Left kidney (tissue), 2 donors: ENCODE measurements around the gene UBQLN3. TPM values are rescaled to one million over a fixed set of nuclear protein-coding genes. Genes with fewer than 3 reads are reported as not detected.

Experiments used
- DNase-seq: peaks from one replicate; pipeline ENCODE4 v3.0.0-alpha.2; 2013
- polyA plus RNA-seq: library from polyadenylated mRNA; unstranded; fragments of 120-200 nt; gene quantifications from one replicate; pipeline ENCODE4 v1.2.1, GENCODE V29; 2013; ENCODE audit not compliant: insufficient read length

Gene UBQLN3
- polyA plus RNA-seq, 1 donor, result not detected

GRCh38 chr11:5505363-5506048, 4.3 kb downstream of the UBQLN3 start:
- DNase-seq, result no peak

DNA sequence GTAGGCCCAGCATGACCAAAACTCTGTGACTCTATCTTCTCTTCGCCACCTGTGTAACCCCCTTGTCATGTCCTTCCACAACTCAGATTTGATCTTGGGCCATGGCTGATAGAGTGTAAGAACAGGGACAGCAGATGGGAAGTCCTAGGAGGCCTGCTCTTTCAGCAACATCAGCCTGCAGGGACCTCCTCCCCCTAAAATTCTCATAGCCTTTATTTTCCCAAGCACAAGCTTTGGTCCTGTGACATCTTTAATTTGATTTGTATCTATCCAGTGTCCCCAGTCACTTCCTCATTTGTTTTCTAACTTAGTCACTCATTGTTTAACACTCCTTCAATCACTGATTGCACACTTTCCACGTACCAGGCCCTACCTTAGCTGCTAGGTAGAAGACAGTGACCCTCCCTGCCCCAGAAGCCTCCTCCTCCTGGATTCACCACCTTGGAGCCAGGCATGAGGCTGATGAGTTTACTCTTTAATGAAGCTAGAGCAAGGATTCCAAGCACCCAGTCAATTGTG, 5.3 kb downstream of the UBQLN3 start:
- DNase-seq, result peak; percentile 2

DNA sequence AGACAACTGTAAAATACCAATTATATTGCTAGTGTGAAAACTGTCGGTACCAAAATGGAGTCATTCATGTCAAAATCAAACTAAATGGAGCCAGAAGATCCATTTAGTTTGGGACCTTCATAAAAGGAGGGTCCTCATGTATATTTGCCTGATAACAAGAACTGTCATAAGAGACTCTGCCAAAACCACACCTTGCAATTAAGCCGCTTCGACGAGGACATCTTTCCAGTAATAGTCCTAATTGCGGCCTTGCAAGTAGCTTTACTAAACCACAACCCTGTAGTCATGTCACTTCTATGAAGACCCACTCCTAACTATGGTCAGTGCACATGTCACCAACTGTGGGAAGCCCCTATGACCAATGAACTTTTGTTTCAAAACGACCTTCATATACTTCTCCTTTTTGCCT, 9.4 kb downstream of the UBQLN3 start:
- DNase-seq, result no peak

- no peak for DNase-seq
Observed at GRCh38 chr11:5499671-5500070, 10.1 kb downstream of the UBQLN3 start.

DNA sequence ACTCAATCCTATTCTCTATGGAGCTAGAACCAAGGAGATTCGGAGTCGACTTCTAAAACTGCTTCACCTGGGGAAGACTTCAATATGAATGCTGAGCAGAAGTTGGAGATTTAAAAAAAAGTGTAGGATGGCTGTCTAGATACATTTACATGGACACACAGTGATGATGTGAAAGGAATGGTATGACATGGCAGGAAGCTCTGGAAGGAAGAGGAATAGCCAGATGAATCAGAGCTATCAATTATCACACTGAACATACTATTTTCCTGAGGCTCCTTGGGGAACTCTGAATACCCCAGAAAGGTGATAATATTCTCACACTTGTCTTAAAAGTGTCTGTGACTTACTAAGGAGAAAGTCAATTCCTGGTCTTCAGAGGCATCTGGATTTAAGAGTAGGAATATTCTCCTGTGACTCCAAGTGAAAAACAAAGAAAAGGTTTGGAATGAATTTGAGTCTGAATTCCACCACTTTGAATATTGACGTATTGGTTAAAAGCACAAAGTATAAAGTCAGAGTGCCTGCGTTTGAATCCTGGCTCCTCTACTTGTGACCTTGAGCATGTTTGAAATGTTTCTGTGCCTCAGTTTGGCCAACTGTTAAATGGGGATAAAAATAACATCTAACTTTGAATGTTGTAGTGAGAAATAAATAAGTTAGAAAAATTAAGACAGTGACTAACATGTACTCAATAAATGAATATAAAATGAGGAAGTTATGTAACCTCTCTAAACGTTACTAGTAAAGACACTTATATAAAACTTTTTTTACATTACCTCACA, 20.0 kb downstream of the UBQLN3 start:
- no peak for DNase-seq

- DNase-seq, result no peak
Observed at GRCh38 chr11:5488798-5489399, 20.9 kb downstream of the UBQLN3 start.

GRCh38 chr11:5488385-5488784, 21.4 kb downstream of the UBQLN3 start, which contains the start of gene OR52D1:
TSS of gene OR52D1 (plus strand) at chr11:5488685. CDS start at chr11:5488707, 22 bp downstream.
- DNase-seq, result no peak

GRCh38 chr11:5486421-5486820, 23.3 kb downstream of the UBQLN3 start:
- no peak for DNase-seq

DNA sequence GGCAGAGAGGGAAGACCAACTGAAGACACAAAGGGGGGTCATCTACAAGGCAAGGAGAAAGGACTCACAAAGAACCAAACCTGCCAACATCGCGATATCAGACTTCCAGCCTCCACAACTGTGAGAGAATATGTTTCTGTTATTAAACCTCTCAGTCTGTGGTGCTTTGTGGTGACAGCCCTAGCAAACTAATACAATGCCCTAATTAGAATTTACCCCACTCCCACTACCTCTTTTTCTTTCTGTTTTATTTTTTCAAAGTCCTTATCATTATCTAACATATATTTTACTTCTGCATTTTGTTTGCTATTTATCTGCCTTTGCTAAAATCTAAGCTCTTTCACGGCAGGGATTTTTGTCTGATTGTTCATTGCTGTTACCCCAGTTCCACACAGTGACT, 23.8 kb downstream of the UBQLN3 start:
- no peak for DNase-seq

- peak; percentile 18 for DNase-seq
Observed at GRCh38 chr11:5476186-5476819, 33.5 kb downstream of the UBQLN3 start.

GRCh38 chr11:5473921-5474320, 35.8 kb downstream of the UBQLN3 start:
- no peak for DNase-seq

DNA sequence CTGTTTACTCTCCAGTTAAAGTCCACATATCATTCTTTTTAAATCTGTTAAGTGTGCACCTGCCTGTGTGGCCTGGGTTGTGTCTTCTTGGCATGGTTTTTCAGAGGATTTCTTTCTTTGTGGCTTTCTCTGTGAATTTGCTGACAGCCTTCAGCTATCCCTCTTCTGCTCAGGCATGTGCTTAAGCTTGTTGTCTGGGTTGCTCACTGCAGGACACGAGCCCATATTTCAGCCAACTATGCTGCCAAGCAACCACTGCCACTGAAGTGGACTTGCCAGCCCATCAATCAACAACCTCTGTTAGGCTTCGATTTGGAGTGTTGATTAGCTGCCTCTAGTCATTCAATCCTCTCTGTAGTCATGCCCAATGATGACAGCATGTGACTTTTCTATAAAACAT, 42.2 kb downstream of the UBQLN3 start:
- DNase-seq, result no peak

DNA sequence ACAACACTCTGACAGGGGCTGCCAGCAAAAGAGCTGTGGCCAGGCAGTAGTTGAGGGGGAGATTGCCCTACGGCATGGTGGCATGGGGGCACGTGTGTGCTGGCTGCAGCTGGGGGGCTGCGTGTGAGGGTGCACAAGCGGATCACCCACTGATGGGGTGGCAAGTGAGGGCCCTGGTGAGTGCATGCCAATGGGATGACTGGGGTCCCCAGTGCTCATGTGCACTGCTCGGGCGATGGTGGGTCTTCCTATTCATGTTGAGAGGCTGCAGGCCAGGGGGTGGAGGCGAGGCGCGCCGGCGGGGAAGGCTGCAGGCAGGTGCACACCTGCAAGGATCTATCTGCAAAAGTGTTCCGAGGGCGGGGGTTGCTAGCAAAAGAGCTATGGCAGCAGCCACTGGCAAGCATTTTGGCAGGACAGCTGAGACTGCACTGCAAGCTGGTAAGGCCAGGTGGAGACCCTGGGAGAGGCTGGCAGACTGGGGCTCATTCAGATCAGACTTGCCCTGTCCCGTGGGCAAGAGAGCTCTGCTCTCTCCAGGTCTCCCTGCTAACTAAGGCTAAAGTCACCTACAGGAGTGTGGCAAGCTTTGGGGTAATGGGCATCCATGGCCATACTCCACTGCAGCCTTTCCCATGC, 48.7 kb downstream of the UBQLN3 start:
- no peak for DNase-seq

Other genes starting within 250 kb of the UBQLN3 start
- gene HBE1, start 240.0 kb downstream of the UBQLN3 start, polyA plus RNA-seq, result 10.4 TPM
- gene OR51B4, start 208.0 kb downstream of the UBQLN3 start, polyA plus RNA-seq, result 0.35 TPM
- gene OR51B2, start 185.7 kb downstream of the UBQLN3 start, polyA plus RNA-seq, result not detected
- 0.20 TPM for gene OR51B5, start 166.4 kb downstream of the UBQLN3 start, polyA plus RNA-seq
- not detected for gene OR51B6, start 158.4 kb downstream of the UBQLN3 start, polyA plus RNA-seq
- gene OR51M1, start 126.1 kb downstream of the UBQLN3 start, polyA plus RNA-seq, result 0.15 TPM
- gene OR51Q1, start 87.8 kb downstream of the UBQLN3 start, polyA plus RNA-seq, result not detected
- not detected for gene OR51I1, start 68.4 kb downstream of the UBQLN3 start, polyA plus RNA-seq
- not detected for gene OR51I2, start 60.6 kb downstream of the UBQLN3 start, polyA plus RNA-seq
- 0.13 TPM for gene OR52D1, start 21.3 kb downstream of the UBQLN3 start, polyA plus RNA-seq
- 1.4 TPM for gene UBQLNL, start 6.7 kb upstream of the UBQLN3 start, polyA plus RNA-seq
- 0.13 TPM for gene OR52H1, start 38.6 kb upstream of the UBQLN3 start, polyA plus RNA-seq
- gene OR52B6, start 70.9 kb upstream of the UBQLN3 start, polyA plus RNA-seq, result 0.23 TPM
- 61.8 TPM for gene TRIM6, start 86.7 kb upstream of the UBQLN3 start, polyA plus RNA-seq
- gene TRIM34, start 115.0 kb upstream of the UBQLN3 start, polyA plus RNA-seq, result 11.7 TPM
- 55.8 TPM for gene TRIM5, start 175.1 kb upstream of the UBQLN3 start, polyA plus RNA-seq
- 9.9 TPM for gene TRIM22, start 179.8 kb upstream of the UBQLN3 start, polyA plus RNA-seq
- gene OR56B1, start 226.5 kb upstream of the UBQLN3 start, polyA plus RNA-seq, result not detected
- gene OR52N4, start 244.3 kb upstream of the UBQLN3 start, polyA plus RNA-seq, result not detected